Measurements from ENCODE around the gene SPTAN1. TPM values are rescaled to one million over a fixed set of nuclear protein-coding genes. Genes with fewer than 3 reads are reported as not detected.

Gene SPTAN1
- polyA plus RNA-seq, 4 donors: 98.1 to 243 (median 152) TPM

DNA sequence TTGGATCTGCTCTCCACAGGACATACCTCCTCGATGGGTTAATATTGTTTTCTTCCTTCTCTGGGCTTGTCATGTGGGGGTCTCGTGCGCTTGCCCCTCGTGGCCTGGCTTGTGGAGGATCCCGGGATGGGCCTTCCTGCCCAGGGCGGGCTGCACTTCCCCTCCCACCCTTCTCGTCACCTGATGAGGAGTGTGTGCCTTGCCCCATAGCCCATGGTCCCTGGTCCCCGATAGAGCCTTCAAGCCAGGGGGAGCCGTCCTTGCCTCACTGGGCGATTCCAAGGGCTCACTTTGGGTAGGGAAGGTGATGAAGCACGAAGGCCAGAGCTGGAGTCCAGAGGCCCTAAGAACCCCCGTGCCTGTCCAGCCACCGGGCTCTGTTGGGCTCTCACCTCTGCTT lies 75.5 kb downstream of the SPTAN1 start:
- 82 to 94% (median 90%) methylated on average over 13 of the region's 13 CpGs for WGBS, 3 donors
- no peaks in the 10 kb centered on the region for H3K9me3 ChIP-seq (ENCODE audit: control insufficient read depth in 2 of 2, insufficient read depth in 1 of 2, low read depth in 1 of 2, low read length in 1 of 2)
- H3K4me3 ChIP-seq (ENCODE audit: low read depth in 1 of 3, low read length in 3 of 3): no peak overlapping the region
- peaks cover 28 to 100% (median 41%) of the 10 kb centered on the region in 3 donors for H3K36me3 ChIP-seq (ENCODE audit: control insufficient read depth in 3 of 3, insufficient read depth in 2 of 3, low read depth in 1 of 3, low read length in 3 of 3)
- no peaks in the 10 kb centered on the region for H3K4me1 ChIP-seq (ENCODE audit: control insufficient read depth in 3 of 3, insufficient read depth in 2 of 3, low read depth in 1 of 3, low read length in 2 of 3)
- FAIRE-seq (no peak), DNase-seq (no peak)
- no peak overlapping the region for H3K27ac ChIP-seq (ENCODE audit: low read depth in 1 of 3, low read length in 2 of 3)
- no peaks in the 10 kb centered on the region for H3K27me3 ChIP-seq (ENCODE audit: control insufficient read depth in 3 of 3, insufficient read depth in 3 of 3, low read length in 3 of 3)

DNA sequence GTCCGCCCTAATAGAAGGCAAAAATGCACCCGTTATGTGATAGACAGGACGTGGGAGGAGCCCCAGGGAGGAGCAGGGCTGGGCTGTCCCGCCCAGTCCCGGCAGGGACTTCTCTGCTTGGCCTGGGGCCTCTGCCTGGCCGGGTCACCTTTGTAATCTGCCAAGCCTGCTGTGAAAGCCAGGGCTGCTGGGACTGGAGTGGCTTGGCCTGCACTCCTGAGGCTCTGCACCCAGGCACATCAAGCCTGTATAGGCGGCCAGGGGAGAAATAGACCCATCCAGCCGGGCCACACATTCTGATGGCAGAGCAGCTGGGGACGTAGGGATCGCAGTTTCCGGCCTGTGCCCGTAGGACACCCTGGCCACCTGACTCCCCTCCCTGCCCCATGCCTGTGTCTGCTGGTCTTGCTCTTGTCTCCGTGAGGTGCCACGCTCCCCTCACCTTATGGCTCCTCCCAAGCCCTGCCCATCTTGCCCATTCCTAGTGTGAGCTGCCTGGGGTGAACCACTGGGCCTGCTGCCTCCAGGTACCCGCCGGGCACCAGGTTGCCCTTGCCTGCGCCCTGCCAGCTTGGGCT lies 76.2 kb downstream of the SPTAN1 start:
- H3K36me3 ChIP-seq (ENCODE audit: control insufficient read depth in 3 of 3, insufficient read depth in 2 of 3, low read depth in 1 of 3, low read length in 3 of 3): peaks cover 29 to 100% (median 42%) of the 10 kb centered on the region in 3 donors
- no peak overlapping the region for H3K27ac ChIP-seq (ENCODE audit: low read depth in 1 of 3, low read length in 2 of 3)
- H3K4me3 ChIP-seq (ENCODE audit: low read depth in 1 of 3, low read length in 3 of 3): no peak overlapping the region
- DNase-seq: peak in 1 of 2 donors; percentile 17
- H3K9me3 ChIP-seq (ENCODE audit: control insufficient read depth in 2 of 2, insufficient read depth in 1 of 2, low read depth in 1 of 2, low read length in 1 of 2): no peaks in the 10 kb centered on the region
- no peak for FAIRE-seq
- 76 to 78% (median 76%) methylated on average over 17 of the region's 17 CpGs for WGBS, 3 donors
- no peaks in the 10 kb centered on the region for H3K4me1 ChIP-seq (ENCODE audit: control insufficient read depth in 3 of 3, insufficient read depth in 2 of 3, low read depth in 1 of 3, low read length in 2 of 3)
- H3K27me3 ChIP-seq (ENCODE audit: control insufficient read depth in 3 of 3, insufficient read depth in 3 of 3, low read length in 3 of 3): no peaks in the 10 kb centered on the region

DNA sequence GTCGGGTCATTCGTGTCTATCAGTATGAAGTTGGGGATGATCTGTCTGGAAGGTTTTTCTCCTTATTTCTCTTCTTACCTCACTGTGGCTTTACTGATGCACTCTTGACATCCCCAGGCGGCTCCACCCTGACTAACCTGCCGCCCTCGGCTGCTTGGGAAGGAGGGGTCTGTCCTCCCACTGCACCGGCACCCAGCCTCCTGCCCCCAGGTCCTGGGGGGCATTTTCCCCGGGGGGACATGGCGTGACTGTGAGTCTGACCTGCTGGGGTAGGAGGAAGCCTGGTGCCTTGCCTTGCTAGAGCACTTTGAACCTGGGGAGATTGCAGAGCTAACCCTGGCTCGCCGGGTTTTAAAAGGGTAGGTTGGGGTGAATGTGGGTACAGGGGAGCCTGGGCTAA lies 76.7 kb downstream of the SPTAN1 start:
- FAIRE-seq: no peak
- Histone ChIP-seq H3K36me3 (ENCODE audit: control insufficient read depth in 3 of 3, insufficient read depth in 2 of 3, low read depth in 1 of 3, low read length in 3 of 3) (peaks cover 29 to 100% (median 44%) of the 10 kb centered on the region in 3 donors), H3K27me3 (ENCODE audit: control insufficient read depth in 3 of 3, insufficient read depth in 3 of 3, low read length in 3 of 3) (no peaks in the 10 kb centered on the region), H3K4me1 (ENCODE audit: control insufficient read depth in 3 of 3, insufficient read depth in 2 of 3, low read depth in 1 of 3, low read length in 2 of 3) (no peaks in the 10 kb centered on the region), H3K4me3 (ENCODE audit: low read depth in 1 of 3, low read length in 3 of 3) (no peak overlapping the region), H3K9me3 (ENCODE audit: control insufficient read depth in 2 of 2, insufficient read depth in 1 of 2, low read depth in 1 of 2, low read length in 1 of 2) (no peaks in the 10 kb centered on the region), H3K27ac (ENCODE audit: low read depth in 1 of 3, low read length in 2 of 3) (no peak overlapping the region)
- WGBS, 3 donors: 92 to 97% (median 95%) methylated on average over 10 of the region's 10 CpGs
- DNase-seq: no peak

DNA sequence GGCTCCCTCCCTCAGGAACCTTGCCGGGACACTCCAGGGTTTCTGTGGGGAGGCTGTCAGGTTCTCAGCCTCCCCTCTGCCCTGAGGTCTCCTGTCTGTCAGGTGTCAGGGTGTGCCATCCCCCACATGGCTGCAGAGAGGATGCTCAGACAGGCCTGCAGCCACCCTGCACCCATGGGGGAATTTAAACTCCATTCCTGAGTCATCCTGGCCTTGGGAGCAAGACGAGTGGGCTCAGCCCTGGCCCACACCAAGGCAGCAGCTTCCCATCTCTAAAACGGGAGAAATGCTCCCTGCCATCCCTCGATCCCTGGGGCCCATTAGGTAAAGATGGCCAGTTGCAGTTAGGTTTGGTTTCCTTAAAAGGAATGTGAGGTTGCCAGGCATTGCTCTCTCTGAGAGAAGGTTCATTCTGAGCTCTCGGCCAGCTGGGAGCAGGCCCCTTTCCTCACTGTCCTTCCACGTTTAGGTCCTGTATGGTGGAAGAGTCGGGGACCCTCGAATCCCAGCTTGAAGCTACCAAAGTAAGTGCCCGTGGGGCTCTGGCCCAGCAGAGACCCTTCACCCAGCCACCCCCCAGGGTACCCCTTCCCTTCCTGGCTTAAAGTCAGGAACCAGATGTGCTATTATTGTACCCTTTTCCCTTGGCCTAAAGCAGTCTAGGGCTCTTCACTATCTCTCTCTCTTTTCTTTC lies 77.6 kb downstream of the SPTAN1 start:
- Histone ChIP-seq H3K9me3 (ENCODE audit: control insufficient read depth in 2 of 2, insufficient read depth in 1 of 2, low read depth in 1 of 2, low read length in 1 of 2) (no peaks in the 10 kb centered on the region), H3K27ac (ENCODE audit: low read depth in 1 of 3, low read length in 2 of 3) (no peak overlapping the region), H3K36me3 (ENCODE audit: control insufficient read depth in 3 of 3, insufficient read depth in 2 of 3, low read depth in 1 of 3, low read length in 3 of 3) (peaks cover 22 to 100% (median 37%) of the 10 kb centered on the region in 3 donors), H3K4me1 (ENCODE audit: control insufficient read depth in 3 of 3, insufficient read depth in 2 of 3, low read depth in 1 of 3, low read length in 2 of 3) (peaks cover 0 to 6% (median 2%) of the 10 kb centered on the region in 3 donors), H3K27me3 (ENCODE audit: control insufficient read depth in 3 of 3, insufficient read depth in 3 of 3, low read length in 3 of 3) (no peaks in the 10 kb centered on the region), H3K4me3 (ENCODE audit: low read depth in 1 of 3, low read length in 3 of 3) (no peak overlapping the region)
- DNase-seq: no peak
- WGBS, 3 donors: 73 to 84% (median 76%) methylated on average over 8 to 9 of the region's 9 CpGs
- no peak for FAIRE-seq

DNA sequence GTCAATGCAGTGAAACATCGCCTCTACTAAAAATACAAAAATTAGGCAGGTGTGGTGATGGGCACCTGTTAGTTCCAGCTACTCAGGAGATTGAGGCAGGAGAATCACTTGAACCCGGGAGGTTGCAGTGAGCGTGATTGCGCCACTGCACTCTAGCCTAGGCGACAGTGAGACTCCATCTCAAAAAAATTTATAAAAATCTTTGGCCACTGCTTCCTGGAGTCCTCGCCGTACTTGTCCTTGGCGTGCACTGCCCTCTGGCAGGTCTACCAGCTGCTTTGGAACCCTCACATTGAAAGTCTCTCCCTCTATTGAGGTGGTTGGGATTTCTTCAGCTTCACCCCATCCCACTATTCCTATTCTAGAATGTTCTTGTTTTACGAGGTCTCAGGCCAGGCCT lies 79.2 kb downstream of the SPTAN1 start:
- Histone ChIP-seq H3K27ac (ENCODE audit: low read depth in 1 of 3, low read length in 2 of 3) (no peak overlapping the region), H3K4me1 (ENCODE audit: control insufficient read depth in 3 of 3, insufficient read depth in 2 of 3, low read depth in 1 of 3, low read length in 2 of 3) (peaks cover 0 to 22% (median 5%) of the 10 kb centered on the region in 3 donors), H3K9me3 (ENCODE audit: control insufficient read depth in 2 of 2, insufficient read depth in 1 of 2, low read depth in 1 of 2, low read length in 1 of 2) (no peaks in the 10 kb centered on the region), H3K4me3 (ENCODE audit: low read depth in 1 of 3, low read length in 3 of 3) (no peak overlapping the region), H3K36me3 (ENCODE audit: control insufficient read depth in 3 of 3, insufficient read depth in 2 of 3, low read depth in 1 of 3, low read length in 3 of 3) (peaks cover 21 to 98% (median 30%) of the 10 kb centered on the region in 3 donors), H3K27me3 (ENCODE audit: control insufficient read depth in 3 of 3, insufficient read depth in 3 of 3, low read length in 3 of 3) (no peaks in the 10 kb centered on the region)
- no peak for DNase-seq
- FAIRE-seq: no peak
- WGBS, 3 donors: 96 to 98% (median 97%) methylated on average over 9 of the region's 9 CpGs

DNA sequence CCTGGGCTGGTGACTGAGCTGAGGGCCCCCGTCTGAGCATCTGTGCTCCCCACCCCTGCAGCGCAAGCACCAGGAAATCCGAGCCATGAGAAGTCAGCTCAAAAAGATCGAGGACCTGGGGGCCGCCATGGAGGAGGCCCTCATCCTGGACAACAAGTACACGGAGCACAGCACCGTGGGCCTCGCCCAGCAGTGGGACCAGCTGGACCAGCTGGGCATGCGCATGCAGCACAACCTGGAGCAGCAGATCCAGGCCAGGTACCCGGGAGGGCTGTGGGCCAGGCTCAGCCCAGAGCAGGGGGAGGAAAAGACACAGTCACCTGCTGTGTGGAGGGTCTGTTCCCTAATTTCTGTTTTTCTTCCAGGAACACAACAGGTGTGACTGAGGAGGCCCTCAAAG lies 79.7 kb downstream of the SPTAN1 start:
- Histone ChIP-seq H3K9me3 (ENCODE audit: control insufficient read depth in 2 of 2, insufficient read depth in 1 of 2, low read depth in 1 of 2, low read length in 1 of 2) (no peaks in the 10 kb centered on the region), H3K4me1 (ENCODE audit: control insufficient read depth in 3 of 3, insufficient read depth in 2 of 3, low read depth in 1 of 3, low read length in 2 of 3) (peaks cover 0 to 26% (median 5%) of the 10 kb centered on the region in 3 donors), H3K36me3 (ENCODE audit: control insufficient read depth in 3 of 3, insufficient read depth in 2 of 3, low read depth in 1 of 3, low read length in 3 of 3) (peaks cover 18 to 98% (median 27%) of the 10 kb centered on the region in 3 donors), H3K4me3 (ENCODE audit: low read depth in 1 of 3, low read length in 3 of 3) (no peak overlapping the region), H3K27me3 (ENCODE audit: control insufficient read depth in 3 of 3, insufficient read depth in 3 of 3, low read length in 3 of 3) (no peaks in the 10 kb centered on the region), H3K27ac (ENCODE audit: low read depth in 1 of 3, low read length in 2 of 3) (no peak overlapping the region)
- no peak for DNase-seq
- 87 to 92% (median 89%) methylated on average over 10 of the region's 10 CpGs for WGBS, 3 donors
- no peak for FAIRE-seq

DNA sequence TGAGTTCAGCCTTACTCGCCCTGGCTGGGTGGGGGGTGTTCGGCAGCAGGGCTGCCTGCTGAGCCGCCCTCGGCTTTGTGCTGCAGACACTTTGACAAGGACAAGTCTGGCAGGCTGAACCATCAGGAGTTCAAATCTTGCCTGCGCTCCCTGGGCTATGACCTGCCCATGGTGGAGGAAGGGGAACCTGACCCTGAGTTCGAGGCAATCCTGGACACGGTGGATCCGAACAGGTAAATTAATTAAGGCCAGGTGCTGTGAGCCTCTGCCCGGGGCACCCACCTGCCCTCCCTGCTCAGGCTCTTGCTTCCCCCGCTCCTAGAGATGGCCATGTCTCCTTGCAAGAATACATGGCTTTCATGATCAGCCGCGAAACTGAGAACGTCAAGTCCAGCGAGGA lies 80.1 kb downstream of the SPTAN1 start:
- no peaks in the 10 kb centered on the region for H3K9me3 ChIP-seq (ENCODE audit: control insufficient read depth in 2 of 2, insufficient read depth in 1 of 2, low read depth in 1 of 2, low read length in 1 of 2)
- H3K27me3 ChIP-seq (ENCODE audit: control insufficient read depth in 3 of 3, insufficient read depth in 3 of 3, low read length in 3 of 3): no peaks in the 10 kb centered on the region
- no peak for DNase-seq
- no peak overlapping the region for H3K4me3 ChIP-seq (ENCODE audit: low read depth in 1 of 3, low read length in 3 of 3)
- no peak for FAIRE-seq
- peaks cover 18 to 98% (median 24%) of the 10 kb centered on the region in 3 donors for H3K36me3 ChIP-seq (ENCODE audit: control insufficient read depth in 3 of 3, insufficient read depth in 2 of 3, low read depth in 1 of 3, low read length in 3 of 3)
- WGBS, 3 donors: 93 to 95% (median 94%) methylated on average over 14 of the region's 14 CpGs
- H3K27ac ChIP-seq (ENCODE audit: low read depth in 1 of 3, low read length in 2 of 3): peak overlapping the region in 1 of 3 donors; percentile 34
- H3K4me1 ChIP-seq (ENCODE audit: control insufficient read depth in 3 of 3, insufficient read depth in 2 of 3, low read depth in 1 of 3, low read length in 2 of 3): peaks cover 0 to 26% (median 5%) of the 10 kb centered on the region in 3 donors

DNA sequence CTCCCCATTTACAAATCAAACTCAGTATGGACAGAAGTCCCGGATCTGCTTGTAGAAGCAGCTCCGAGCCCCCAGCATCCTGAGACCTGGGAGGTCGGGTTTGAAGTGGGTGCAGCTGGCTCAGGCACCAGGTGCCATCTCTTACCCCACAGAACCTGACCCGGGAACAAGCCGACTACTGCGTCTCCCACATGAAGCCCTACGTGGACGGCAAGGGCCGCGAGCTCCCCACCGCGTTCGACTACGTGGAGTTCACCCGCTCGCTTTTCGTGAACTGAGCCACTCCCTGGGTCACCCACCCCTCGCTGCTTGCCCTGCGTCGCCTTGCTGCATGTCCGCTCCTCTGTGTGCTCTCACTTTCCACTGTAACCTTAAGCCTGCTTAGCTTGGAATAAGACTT lies 80.7 kb downstream of the SPTAN1 start:
- no peak overlapping the region for H3K4me3 ChIP-seq (ENCODE audit: low read depth in 1 of 3, low read length in 3 of 3)
- no peaks in the 10 kb centered on the region for H3K9me3 ChIP-seq (ENCODE audit: control insufficient read depth in 2 of 2, insufficient read depth in 1 of 2, low read depth in 1 of 2, low read length in 1 of 2)
- H3K4me1 ChIP-seq (ENCODE audit: control insufficient read depth in 3 of 3, insufficient read depth in 2 of 3, low read depth in 1 of 3, low read length in 2 of 3): peaks cover 0 to 26% (median 5%) of the 10 kb centered on the region in 3 donors
- peak overlapping the region in 1 of 3 donors; percentile 98 for H3K27ac ChIP-seq (ENCODE audit: low read depth in 1 of 3, low read length in 2 of 3)
- FAIRE-seq (no peak), DNase-seq (no peak)
- H3K27me3 ChIP-seq (ENCODE audit: control insufficient read depth in 3 of 3, insufficient read depth in 3 of 3, low read length in 3 of 3): no peaks in the 10 kb centered on the region
- 93 to 96% (median 95%) methylated on average over 21 of the region's 21 CpGs for WGBS, 3 donors
- peaks cover 13 to 98% (median 24%) of the 10 kb centered on the region in 3 donors for H3K36me3 ChIP-seq (ENCODE audit: control insufficient read depth in 3 of 3, insufficient read depth in 2 of 3, low read depth in 1 of 3, low read length in 3 of 3)
